ENCODE measurements around the gene NR3C2.

GRCh38 chr4:148453833-148454232 is 11.6 kb upstream of the NR3C2 start:
- TF ChIP-seq CTCF (IDR thresholded peaks at IDR 0.05; ENCODE audit: poor library complexity, severe bottlenecking) (no peak), EZH2 (IDR thresholded peaks at IDR 0.05; ENCODE audit: borderline replicate concordance, insufficient read depth, low read length, poor library complexity, severe bottlenecking) (no peak), POLR2AphosphoS5 (IDR thresholded peaks at IDR 0.05) (no peak)

Measured in neural cell (in vitro differentiated cells).